Upper lobe of right lung (tissue), 1 donor: ENCODE data around the gene MAP3K2. TPM values are rescaled to one million over a fixed set of nuclear protein-coding genes. Genes with fewer than 3 reads are reported as not detected.
A peak's percentile ranks its signal among the peaks of the same experiment; 100 is the strongest.

ENCODE experiments used
- ATAC-seq: fragments of 200-7000 bp; cut with Tn5 transposase; one replicate; pipeline ENCODE4 v1.9.1; 2020; ENCODE audit warnings: mild to moderate bottlenecking, moderate library complexity
- DNase-seq: peaks from one replicate; pipeline ENCODE4 v3.0.0-alpha.2; 2020
- H3K27ac ChIP-seq: fragments of 200-600 bp; one replicate; pipeline ENCODE4 v1.8.0; 2022
- H3K27me3 ChIP-seq: fragments of 200-600 bp; one replicate; pipeline ENCODE4 v1.8.0; 2022; ENCODE audit warnings: mild to moderate bottlenecking
- H3K36me3 ChIP-seq: fragments of 200-600 bp; one replicate; pipeline ENCODE4 v1.8.0; 2022
- H3K4me1 ChIP-seq: fragments of 200-600 bp; one replicate; pipeline ENCODE4 v1.8.0; 2022
- H3K4me3 ChIP-seq: fragments of 200-600 bp; one replicate; pipeline ENCODE4 v1.8.0; 2022; ENCODE audit warnings: mild to moderate bottlenecking
- H3K9me3 ChIP-seq: fragments of 200-600 bp; one replicate; pipeline ENCODE4 v1.8.0; 2022
- intact Hi-C: fragments of 100-400 bp; cut with DNase I; formaldehyde crosslinking; loops from one replicate; pipeline ENCODE4 v1.11.0; 2022
- total RNA-seq: library from RNA; stranded (reverse); fragmentation: NEBNext Ultra II Directional; extraction: Animal tissue kit (Norgen Biotek cat#: 25700); gene quantifications from one replicate; pipeline ENCODE4 v1.2.1, GENCODE V29; 2021
- TF ChIP-seq, protein P1 (sequence below): fragments of 200-600 bp; IDR thresholded peaks from one replicate; pipeline ENCODE4 v1.8.0; 2022; ENCODE audit warnings: antibody characterized with exemption
- donor health status: DM: no; HTN: yes; CAD: no; lungs with severe emphysema.

The MAP3K2 gene
- total RNA-seq, 1 donor from 2014 or later = 71.5 TPM

DNA sequence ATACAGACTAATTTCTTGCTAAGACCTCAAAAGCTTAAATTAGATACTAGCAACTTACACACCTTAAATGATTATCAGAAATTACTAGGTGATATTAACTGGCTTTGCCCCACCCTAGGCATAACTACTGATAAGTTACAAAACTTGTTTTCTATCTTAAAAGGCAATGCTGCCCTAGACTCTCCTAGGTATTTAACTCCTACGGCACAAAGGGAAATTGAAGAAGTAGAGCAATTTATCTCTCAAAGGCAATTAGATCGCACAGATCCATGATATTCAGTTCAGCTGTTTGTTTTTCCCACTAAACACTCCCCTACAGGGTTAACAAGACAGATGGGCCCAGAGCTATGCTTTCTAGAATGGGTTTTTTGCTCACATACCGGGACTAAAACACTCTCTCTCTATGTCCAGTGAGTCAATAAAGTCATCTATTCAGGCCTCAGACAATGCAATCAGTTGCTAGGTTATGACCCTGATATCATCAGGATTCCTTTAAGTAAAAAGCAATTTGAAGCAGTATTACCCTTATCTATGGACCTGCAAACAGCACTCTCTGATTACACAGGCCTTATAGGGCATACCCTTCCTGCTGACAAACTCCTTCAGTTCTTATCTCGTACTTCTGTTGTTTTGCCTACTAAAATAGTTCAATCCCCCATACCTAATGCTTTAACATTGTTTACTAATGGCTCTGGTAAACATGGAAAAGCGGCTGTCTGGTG is 14.3 kb downstream of the MAP3K2 start:
- ATAC-seq (no peak), DNase-seq (no peak)
- Histone ChIP-seq H3K4me3 (no peak overlapping the region), H3K36me3 (no peaks in the 10 kb centered on the region), H3K9me3 (peaks cover 10% of the 10 kb centered on the region), H3K27ac (no peak overlapping the region), H3K4me1 (no peaks in the 10 kb centered on the region), H3K27me3 (no peaks in the 10 kb centered on the region)
- intact Hi-C loops = no loop called here
- TF ChIP-seq, protein P1, sequence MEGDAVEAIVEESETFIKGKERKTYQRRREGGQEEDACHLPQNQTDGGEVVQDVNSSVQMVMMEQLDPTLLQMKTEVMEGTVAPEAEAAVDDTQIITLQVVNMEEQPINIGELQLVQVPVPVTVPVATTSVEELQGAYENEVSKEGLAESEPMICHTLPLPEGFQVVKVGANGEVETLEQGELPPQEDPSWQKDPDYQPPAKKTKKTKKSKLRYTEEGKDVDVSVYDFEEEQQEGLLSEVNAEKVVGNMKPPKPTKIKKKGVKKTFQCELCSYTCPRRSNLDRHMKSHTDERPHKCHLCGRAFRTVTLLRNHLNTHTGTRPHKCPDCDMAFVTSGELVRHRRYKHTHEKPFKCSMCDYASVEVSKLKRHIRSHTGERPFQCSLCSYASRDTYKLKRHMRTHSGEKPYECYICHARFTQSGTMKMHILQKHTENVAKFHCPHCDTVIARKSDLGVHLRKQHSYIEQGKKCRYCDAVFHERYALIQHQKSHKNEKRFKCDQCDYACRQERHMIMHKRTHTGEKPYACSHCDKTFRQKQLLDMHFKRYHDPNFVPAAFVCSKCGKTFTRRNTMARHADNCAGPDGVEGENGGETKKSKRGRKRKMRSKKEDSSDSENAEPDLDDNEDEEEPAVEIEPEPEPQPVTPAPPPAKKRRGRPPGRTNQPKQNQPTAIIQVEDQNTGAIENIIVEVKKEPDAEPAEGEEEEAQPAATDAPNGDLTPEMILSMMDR = no peak

GRCh38 chr2:127371037-127371436 is 16.7 kb downstream of the MAP3K2 start:
- ATAC-seq (no peak), DNase-seq (no peak)
- TF ChIP-seq, protein P1 = peak; percentile 5
- peaks cover 10% of the 10 kb centered on the region for H3K9me3 ChIP-seq
- no peaks in the 10 kb centered on the region for H3K36me3 ChIP-seq
- H3K4me3 ChIP-seq = no peak overlapping the region
- intact Hi-C loops = no loop called here
- no peaks in the 10 kb centered on the region for H3K4me1 ChIP-seq
- no peaks in the 10 kb centered on the region for H3K27me3 ChIP-seq
- H3K27ac ChIP-seq = no peak overlapping the region

GRCh38 chr2:127370010-127370409 is 17.8 kb downstream of the MAP3K2 start:
- Histone ChIP-seq H3K9me3 (peaks cover 10% of the 10 kb centered on the region), H3K36me3 (no peaks in the 10 kb centered on the region), H3K27ac (no peak overlapping the region), H3K4me1 (peaks cover 4% of the 10 kb centered on the region), H3K27me3 (no peaks in the 10 kb centered on the region), H3K4me3 (no peak overlapping the region)
- ATAC-seq = no peak
- no peak for DNase-seq
- TF ChIP-seq, protein P1 = no peak
- intact Hi-C loops = no loop called here

- DNase-seq (no peak), ATAC-seq (peak; percentile 55)
- Histone ChIP-seq H3K9me3 (no peaks in the 10 kb centered on the region), H3K27ac (no peak overlapping the region), H3K4me3 (no peak overlapping the region), H3K27me3 (no peaks in the 10 kb centered on the region), H3K36me3 (no peaks in the 10 kb centered on the region), H3K4me1 (peaks cover 9% of the 10 kb centered on the region)
- TF ChIP-seq, protein P1 = no peak
- intact Hi-C loops = no loop called here
These were observed 22.5 kb downstream of the MAP3K2 start for GRCh38 chr2:127365211-127365643.

GRCh38 chr2:127362971-127363370 is 24.8 kb downstream of the MAP3K2 start:
- ATAC-seq = no peak
- intact Hi-C loops = no loop called here
- Histone ChIP-seq H3K27me3 (no peaks in the 10 kb centered on the region), H3K27ac (no peak overlapping the region), H3K36me3 (no peaks in the 10 kb centered on the region), H3K4me3 (no peak overlapping the region), H3K4me1 (peaks cover 18% of the 10 kb centered on the region), H3K9me3 (no peaks in the 10 kb centered on the region)
- no peak for DNase-seq
- TF ChIP-seq, protein P1 = no peak
